ENCODE measurements around the gene SCAP. TPM values are rescaled to one million over a fixed set of nuclear protein-coding genes. Genes with fewer than 3 reads are reported as not detected.
A peak's percentile ranks its signal among the peaks of the same experiment; 100 is the strongest.
"Not testable (repeated sequence)": the region's sequence is repeated elsewhere in the genome, so short reads cannot be mapped to it uniquely, and the experiment has no call there.

The SCAP gene
- total RNA-seq (2014; rRNA removed; shearing (Covaris generic)): 24.7 and 26.1 TPM in 2 replicates

GRCh38 chr3:47475570-47476329 lies at the start of gene SCAP:
Gene SCAP, minus strand, starts transcription at chr3:47475941. Its CDS starts 32,948 bp downstream, at chr3:47442993.
- peak; percentile 74 for DNase-seq (ENCODE audit: low spot score)

GRCh38 chr3:47523310-47524073 lies 47.8 kb upstream of the SCAP start:
- DNase-seq (ENCODE audit: low spot score): no peak

GRCh38 chr3:47522082-47522987 lies 46.6 kb upstream of the SCAP start:
- peak; percentile 77 for DNase-seq (ENCODE audit: low spot score)

GRCh38 chr3:47520756-47521155 lies 45.0 kb upstream of the SCAP start:
- DNase-seq (ENCODE audit: low spot score): no peak

GRCh38 chr3:47517937-47518336 lies 42.2 kb upstream of the SCAP start:
- no peak for DNase-seq (ENCODE audit: low spot score)

- no peak for DNase-seq (ENCODE audit: low spot score)
These were observed 40.2 kb upstream of the SCAP start for GRCh38 chr3:47515864-47516319.

- DNase-seq (ENCODE audit: low spot score): no peak
These were observed 39.4 kb upstream of the SCAP start for GRCh38 chr3:47515100-47515499.

GRCh38 chr3:47513125-47513929 lies 37.6 kb upstream of the SCAP start, which contains the start of gene ELP6:
Gene ELP6, minus strand, starts transcription at chr3:47513712. Its CDS starts 122 bp downstream, at chr3:47513590.
- DNase-seq (ENCODE audit: low spot score): peak; percentile 89

GRCh38 chr3:47512416-47513124 lies 36.8 kb upstream of the SCAP start:
- DNase-seq (ENCODE audit: low spot score): no peak

GRCh38 chr3:47505267-47505666 lies 29.5 kb upstream of the SCAP start:
- not testable (repeated sequence) for DNase-seq (ENCODE audit: low spot score)

- DNase-seq (ENCODE audit: low spot score): no peak
These were observed 28.4 kb upstream of the SCAP start for GRCh38 chr3:47504113-47504512.

- no peak for DNase-seq (ENCODE audit: low spot score)
These were observed 27.3 kb upstream of the SCAP start for GRCh38 chr3:47503033-47503432.

- no peak for DNase-seq (ENCODE audit: low spot score)
These were observed 21.2 kb upstream of the SCAP start for GRCh38 chr3:47496892-47497291.

GRCh38 chr3:47495886-47496285 lies 20.1 kb upstream of the SCAP start:
- DNase-seq (ENCODE audit: low spot score): no peak

- no peak for DNase-seq (ENCODE audit: low spot score)
These were observed 19.4 kb upstream of the SCAP start for GRCh38 chr3:47495111-47495510.

GRCh38 chr3:47491777-47492176 lies 16.0 kb upstream of the SCAP start:
- DNase-seq (ENCODE audit: low spot score): no peak

- no peak for DNase-seq (ENCODE audit: low spot score)
These were observed 15.4 kb upstream of the SCAP start for GRCh38 chr3:47491186-47491585.

GRCh38 chr3:47487265-47487664 lies 11.5 kb upstream of the SCAP start:
- DNase-seq (ENCODE audit: low spot score): no peak

GRCh38 chr3:47485812-47486211 lies 10.1 kb upstream of the SCAP start:
- DNase-seq (ENCODE audit: low spot score): peak; percentile 7

GRCh38 chr3:47482366-47482765 lies 6.6 kb upstream of the SCAP start:
- no peak for DNase-seq (ENCODE audit: low spot score)
